Activated CD8-positive, alpha-beta memory T cell treated with anti-CD3 and anti-CD28 coated beads, Interleukin-2, amount 50 U/mL, for 4 hours (primary cell): ENCODE data around the gene ATG3.
A peak's percentile ranks its signal among the peaks of the same experiment; 100 is the strongest.
"Not testable (repeated sequence)": the region's sequence is repeated elsewhere in the genome, so short reads cannot be mapped to it uniquely, and the experiment has no call there.

Source experiments
- DNase-seq: peaks from one replicate; pipeline ENCODE4 v3.0.0-alpha.2; 2020

The ATG3 gene

DNA sequence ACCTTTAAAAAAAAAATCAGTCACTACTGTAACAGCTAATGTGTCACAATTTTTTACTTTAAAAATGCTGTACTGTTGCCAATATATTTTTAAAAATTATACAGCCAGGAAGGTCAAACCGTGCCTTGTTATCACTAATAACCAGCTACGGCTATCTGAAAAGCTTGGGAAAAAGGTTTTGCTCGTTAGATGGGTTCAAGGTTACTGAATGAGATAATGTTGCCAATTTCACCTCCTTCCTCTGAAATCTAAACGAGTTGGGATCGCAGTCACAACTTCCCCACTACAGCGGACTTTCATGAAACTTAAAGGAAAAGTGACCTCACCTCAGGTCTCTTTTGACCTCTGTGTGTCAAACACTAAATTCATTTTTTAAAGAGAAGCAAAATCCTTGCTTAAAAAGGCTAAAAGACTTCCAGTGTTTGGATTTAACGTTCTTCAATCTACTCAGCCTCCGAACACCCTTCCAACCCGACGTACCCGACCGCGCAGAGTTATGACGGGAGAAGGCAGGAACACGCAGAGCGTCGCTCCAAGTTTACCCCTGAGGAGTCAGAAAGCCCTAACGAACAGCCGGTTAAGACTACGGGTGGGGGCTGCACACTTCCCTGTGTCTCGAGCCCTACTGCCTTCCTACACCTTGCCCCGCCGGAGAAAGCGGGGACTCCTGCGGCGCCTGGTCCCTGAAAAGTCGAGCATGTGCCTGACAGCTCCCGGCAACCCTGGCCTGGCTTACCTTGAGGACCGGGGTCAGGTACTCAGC is 860 bp downstream of the ATG3 start:
- peak; percentile 64 for DNase-seq

GRCh38 chr3:112560307-112560706 is 1.5 kb downstream of the ATG3 start:
- DNase-seq: no peak

- DNase-seq: no peak
These were observed 3.8 kb downstream of the ATG3 start for GRCh38 chr3:112557976-112558375.

GRCh38 chr3:112555535-112556170 is 6.1 kb downstream of the ATG3 start:
- DNase-seq: no peak

- DNase-seq: no peak
These were observed 10.9 kb downstream of the ATG3 start for GRCh38 chr3:112550859-112551258.

DNA sequence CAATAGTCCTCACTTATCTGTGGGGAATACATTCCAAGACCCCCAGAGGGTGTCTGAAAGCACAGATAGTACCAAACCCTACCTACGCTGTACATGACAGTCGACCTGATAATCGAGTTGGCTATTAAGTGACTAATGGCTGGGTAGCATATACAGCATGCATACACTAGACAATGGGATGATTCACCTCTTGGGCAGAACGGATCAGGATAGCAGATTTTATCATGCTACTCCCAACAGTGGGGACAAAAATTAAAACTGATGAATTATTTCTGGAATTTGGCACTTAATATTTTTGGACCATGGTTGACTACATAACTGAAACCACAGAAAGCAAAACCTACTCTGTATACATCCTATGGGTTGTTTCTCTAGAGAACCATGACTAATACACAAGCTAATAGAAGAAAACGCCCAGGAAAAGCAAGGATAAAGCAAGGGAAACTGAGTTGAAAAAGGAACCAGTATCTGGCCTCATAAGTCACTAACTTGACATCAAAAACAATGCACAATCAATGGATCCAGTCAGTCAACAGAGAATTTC is 15.5 kb downstream of the ATG3 start:
- no peak for DNase-seq

- no peak for DNase-seq
These were observed 21.7 kb downstream of the ATG3 start for GRCh38 chr3:112539825-112540650.

GRCh38 chr3:112531358-112531781 is 30.4 kb downstream of the ATG3 start:
- DNase-seq: no peak

DNA sequence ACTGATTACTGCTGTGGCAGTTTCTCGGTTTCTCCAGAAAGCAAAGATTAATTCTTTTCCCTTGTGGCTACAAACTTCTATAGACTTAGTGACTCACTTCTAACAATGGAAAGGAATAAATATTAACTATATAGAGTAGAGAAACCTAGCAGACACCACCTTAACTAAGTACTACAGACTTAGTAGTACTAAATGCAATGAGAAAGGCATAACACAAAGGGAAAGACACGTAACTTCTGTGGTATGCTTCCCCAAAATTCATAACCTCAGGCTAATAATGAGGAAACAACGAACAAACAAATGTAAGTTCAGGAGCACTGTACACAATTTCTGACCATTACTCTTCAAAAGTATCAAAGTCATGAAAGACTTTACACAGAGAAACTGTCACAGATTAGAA is 31.2 kb downstream of the ATG3 start:
- no peak for DNase-seq

DNA sequence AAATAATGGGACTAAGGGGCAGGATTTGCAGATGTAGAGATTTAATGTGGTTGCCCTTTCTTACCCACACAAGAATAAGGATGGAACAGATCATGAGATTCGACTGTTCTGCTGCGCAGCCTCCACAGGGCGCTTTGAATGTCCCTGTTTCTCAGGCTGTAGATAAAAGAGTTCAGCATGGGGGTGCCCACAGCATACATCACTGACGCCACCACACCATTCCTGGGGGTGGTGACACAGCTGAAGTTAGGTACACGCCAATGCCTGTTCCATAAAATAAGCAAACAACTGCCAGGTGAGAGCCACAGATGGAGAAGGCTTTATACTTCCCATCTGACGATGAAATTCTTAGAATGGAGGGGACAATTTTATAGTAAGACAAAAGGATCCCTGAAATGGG is 37.6 kb downstream of the ATG3 start:
- DNase-seq: not testable (repeated sequence)

- DNase-seq: no peak
These were observed 42.2 kb downstream of the ATG3 start for GRCh38 chr3:112519424-112520001.

DNA sequence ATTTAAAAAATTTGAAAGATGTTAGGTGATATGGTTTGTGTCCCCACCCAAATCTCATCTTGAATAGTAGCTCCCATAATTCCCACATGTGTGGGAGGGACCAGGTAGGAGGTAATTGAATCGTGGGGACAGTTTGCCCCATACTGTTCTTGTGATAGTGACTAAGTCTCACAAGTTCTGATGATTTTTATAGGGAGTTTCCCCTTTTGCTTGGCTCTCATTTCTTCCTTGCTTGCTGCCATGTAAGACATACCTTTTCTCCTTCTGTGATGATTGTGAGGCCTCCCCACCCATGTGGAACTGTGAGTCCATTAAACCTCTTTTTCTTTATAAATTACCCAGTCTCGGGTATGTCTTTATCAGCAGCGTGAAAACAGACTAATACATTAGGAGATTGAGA is 42.8 kb downstream of the ATG3 start:
- DNase-seq: not testable (repeated sequence)

DNA sequence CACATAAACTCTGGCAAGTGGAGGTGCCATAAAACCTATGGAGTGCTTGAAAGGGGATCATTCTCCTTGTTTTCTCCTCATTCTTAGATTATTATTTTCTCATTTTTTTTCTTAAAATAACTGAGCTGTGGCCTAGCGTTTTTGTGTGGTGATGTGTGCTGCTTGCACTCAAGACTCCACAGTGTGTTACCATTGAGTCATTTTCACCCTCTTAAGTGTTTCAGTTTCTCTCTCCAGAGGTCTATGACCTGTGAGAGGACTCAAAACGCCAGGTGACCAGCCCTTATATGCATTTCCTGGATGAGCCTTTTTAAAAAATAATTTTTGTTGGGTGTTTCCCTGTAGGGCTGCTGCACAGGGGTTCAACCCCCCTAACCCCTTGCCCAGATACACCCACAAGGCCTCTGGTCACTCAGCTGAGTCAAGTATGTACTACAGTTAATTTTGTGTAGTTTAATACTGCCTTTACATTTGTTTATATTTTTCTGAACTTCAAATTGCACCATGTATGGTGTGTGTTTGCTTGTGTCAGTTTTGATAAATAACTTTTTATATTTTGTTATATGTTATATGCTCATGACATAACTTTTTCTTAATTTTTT is 47.1 kb downstream of the ATG3 start:
- DNase-seq: no peak

GRCh38 chr3:112512320-112512719 is 49.4 kb downstream of the ATG3 start:
- DNase-seq: no peak

DNA sequence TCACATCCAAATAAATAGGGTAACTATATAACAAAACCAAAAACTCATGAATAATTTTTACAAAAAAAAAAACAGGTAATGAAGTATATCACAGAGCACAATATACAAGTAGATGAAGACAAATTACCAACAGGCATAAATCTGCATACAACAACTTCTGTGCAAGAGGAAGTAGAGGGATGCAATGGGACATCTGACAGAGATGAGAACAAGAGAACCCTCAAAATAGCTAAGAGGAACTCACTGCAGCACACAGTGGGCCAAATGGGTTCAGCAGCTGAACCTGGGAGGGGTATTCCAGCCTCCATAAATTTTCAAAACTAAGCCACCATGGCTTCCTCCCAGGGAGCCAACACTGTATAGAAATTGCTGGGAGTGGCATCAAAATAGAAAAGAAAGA is 52.9 kb downstream of the ATG3 start:
- DNase-seq: no peak

DNA sequence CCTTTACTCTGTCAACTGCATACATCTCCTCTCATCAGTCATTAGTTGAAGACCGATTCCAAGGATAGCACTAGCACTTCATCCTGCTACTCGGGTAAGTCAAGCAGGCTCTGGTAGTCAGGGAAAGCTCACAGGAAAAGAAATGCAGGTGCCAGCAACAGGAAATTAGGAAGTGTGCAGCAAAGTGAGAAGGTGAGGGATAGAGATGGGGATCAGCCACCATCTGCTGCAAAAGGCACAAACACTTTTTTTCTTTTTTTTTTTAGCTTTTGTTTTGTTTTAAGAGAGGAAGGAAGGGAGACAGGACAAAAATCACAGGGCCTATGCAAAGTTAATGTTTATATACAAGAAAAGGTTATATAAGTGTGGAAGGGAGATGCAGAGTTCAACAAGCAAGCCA is 53.5 kb downstream of the ATG3 start:
- no peak for DNase-seq

DNA sequence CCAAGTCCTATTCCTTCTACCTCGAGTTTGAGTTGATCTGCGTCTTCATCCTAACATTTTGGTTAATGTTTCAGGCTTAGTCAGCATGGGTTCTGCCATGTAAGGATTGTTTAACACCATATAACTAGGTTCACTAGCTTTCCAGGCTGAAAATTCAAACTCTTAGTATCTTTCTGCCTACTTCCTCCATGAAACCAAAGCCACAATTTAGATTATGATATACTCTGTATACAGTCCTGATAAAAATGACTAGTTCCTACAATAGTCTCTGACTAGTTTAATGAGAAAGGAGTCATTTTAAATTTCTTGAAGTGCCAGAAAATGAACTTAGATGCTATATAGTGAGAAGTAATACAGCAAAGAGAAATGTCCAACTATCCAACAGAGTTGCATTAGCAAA is 55.9 kb downstream of the ATG3 start:
- DNase-seq: no peak

DNA sequence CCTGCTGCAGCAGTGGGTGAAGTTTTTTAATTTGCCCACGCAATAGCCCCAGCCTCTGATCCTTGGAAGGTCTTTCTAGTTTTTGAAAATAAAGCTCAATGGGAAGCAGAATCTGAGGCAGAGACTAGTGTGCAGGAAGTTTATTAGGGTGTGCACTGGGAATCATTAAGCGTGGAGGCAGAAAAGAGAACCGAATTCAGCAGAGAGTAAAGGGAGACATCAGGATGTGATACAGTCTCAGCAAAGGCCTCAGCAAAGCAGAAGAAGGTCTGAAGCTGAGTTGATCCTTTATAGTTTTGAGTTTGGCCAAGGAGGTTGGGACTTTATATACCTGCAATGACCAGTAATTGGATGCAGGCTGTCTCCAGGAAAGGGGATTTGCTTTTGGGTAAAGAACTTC is 57.6 kb downstream of the ATG3 start:
- no peak for DNase-seq

- DNase-seq: no peak
These were observed 58.3 kb downstream of the ATG3 start for GRCh38 chr3:112503304-112503972.

DNA sequence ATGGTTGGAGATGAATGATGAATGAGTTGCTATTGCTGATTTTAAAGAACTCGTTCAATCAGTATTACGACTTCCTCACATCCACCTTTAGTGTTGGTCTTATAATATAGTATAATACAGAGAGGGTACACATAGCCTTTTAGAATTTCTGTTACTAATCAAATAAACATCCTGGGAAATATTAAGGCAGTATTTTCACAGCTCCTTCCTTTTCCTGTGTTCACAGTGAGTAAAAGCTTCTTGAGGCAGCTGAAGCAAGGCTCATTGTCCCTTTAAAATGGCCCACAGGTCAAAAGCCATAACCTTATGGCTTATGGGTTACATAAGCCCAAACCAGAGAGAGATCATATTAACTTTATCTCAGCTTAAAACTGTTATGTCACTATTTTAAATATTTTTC is 61.1 kb downstream of the ATG3 start:
- no peak for DNase-seq

DNA sequence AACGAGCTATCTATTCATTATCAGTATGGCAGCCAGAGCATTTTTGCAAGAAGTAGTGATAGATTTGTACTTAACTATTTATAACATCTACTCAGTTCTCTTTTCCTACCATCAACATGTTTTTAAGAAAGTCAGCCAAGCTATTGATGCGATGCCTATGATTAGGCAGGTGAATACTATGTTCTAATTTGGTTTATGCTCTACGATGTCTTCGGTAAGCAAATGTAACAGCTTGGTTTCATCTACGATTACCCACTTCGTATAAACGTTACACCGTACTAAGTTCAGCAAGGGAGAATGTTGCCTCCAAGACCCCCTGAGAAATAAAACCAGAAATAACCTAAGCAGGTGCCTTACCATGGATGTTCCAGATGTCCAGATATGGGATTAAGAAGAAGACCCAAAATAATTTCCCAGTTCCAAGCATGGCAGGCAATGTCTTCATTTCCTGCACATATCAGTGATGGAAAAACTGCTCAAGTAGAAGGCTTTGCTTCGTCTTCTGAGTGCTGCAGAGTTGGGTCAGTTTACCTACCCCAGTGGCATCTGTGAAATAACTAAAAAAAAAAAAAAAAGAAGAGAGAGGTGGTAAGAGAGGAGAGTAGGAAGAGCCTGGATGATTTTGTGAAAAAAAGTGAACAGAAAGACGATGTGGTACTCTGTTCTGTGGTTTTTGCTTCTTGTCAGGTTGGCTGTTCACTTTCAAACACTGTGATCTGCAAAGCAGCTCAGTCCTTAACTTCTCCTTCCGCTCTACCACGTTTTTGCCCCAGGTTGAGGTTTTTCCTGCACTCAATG is 62.6 kb downstream of the ATG3 start, which contains the start of gene BTLA:
Gene BTLA (minus strand): TSS at position 559 of the 798 bp plus-strand sequence. CDS start 114 bp downstream, at position 445.
- DNase-seq: no peak
